Astrocyte of the cerebellum (primary cell): ENCODE measurements around the gene ARID1B.
A peak's percentile ranks its signal among the peaks of the same experiment; 100 is the strongest.

Source experiments
- DNase-seq: peaks from one replicate; pipeline ENCODE4 v3.0.0-alpha.2; 2011; ENCODE audit warnings: low read depth
- H3K4me3 ChIP-seq: 2 replicates; pipeline ENCODE4 v1.5.1; 2011; ENCODE audit warnings: mild to moderate bottlenecking, low read depth, low read length, moderate library complexity
- in situ Hi-C: cut with HindIII; loops from 2 replicates; pipeline ENCODE4 v1.10.0; 2017; ENCODE audit warnings: low sequenced_read_pairs
- TF ChIP-seq, protein P1 (sequence below): IDR thresholded peaks from 2 replicates; pipeline ENCODE4 v1.5.1; 2012; ENCODE audit warnings: low read length, low read depth, moderate library complexity, mild to moderate bottlenecking; ENCODE audit errors: missing control alignments

The ARID1B gene

GRCh38 chr6:156776840-156777576, at the start of gene ARID1B:
Gene ARID1B, plus strand, starts transcription at chr6:156777378. Its CDS starts 303 bp downstream, at chr6:156777681.
- peak within 1 kb of the TSS; percentile 52 for H3K4me3 ChIP-seq
- TF ChIP-seq, protein P1, sequence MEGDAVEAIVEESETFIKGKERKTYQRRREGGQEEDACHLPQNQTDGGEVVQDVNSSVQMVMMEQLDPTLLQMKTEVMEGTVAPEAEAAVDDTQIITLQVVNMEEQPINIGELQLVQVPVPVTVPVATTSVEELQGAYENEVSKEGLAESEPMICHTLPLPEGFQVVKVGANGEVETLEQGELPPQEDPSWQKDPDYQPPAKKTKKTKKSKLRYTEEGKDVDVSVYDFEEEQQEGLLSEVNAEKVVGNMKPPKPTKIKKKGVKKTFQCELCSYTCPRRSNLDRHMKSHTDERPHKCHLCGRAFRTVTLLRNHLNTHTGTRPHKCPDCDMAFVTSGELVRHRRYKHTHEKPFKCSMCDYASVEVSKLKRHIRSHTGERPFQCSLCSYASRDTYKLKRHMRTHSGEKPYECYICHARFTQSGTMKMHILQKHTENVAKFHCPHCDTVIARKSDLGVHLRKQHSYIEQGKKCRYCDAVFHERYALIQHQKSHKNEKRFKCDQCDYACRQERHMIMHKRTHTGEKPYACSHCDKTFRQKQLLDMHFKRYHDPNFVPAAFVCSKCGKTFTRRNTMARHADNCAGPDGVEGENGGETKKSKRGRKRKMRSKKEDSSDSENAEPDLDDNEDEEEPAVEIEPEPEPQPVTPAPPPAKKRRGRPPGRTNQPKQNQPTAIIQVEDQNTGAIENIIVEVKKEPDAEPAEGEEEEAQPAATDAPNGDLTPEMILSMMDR = no peak
- in situ Hi-C loops = no loop called here

DNA sequence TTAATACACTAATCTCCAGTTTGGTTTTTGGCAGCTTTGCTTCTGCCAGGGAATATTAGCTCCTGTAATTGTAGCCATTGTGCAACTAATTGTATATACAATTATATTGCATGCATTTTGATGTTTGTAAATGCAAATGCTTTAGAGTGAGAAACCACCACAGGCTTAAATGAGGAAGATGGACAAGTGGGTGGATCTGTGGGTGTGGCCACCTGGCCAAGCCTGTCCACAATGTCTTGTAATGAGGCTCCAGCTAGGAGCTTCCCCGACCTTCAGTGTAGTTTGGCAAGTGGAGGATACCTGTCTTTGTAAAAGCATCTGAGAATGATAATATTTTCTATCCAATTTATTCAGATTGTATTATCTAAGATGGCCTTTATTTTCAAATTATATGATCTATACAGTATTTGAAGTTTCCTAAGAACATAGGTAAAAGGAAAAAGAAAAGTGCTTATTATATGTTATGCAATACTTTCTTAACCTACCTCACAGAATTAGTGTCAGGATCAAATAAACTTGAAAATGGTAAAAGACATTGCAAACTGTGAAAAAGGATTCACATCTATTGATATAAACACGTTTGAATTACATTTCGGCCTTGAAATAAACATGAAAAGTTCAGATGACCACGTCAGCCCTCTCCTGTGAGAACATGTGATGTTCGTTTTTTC, 49.3 kb upstream of the ARID1B start:
- no peak for DNase-seq
- in situ Hi-C loops = no loop called here
- TF ChIP-seq, protein P1 = no peak
- no peak overlapping the region for H3K4me3 ChIP-seq

More at GRCh38 chr6:156776840-156777576, at the start of gene ARID1B:
- DNase-seq = peak; percentile 65

- DNase-seq = peak; percentile 18
Observed at GRCh38 chr6:156729248-156729647, 47.9 kb upstream of the ARID1B start.

GRCh38 chr6:156731396-156731795, 45.8 kb upstream of the ARID1B start:
- in situ Hi-C loops = no loop called here
- TF ChIP-seq, protein P1 = no peak
- no peak overlapping the region for H3K4me3 ChIP-seq
- DNase-seq = no peak

More at GRCh38 chr6:156729248-156729647, 47.9 kb upstream of the ARID1B start:
- TF ChIP-seq, protein P1 = no peak
- no peak overlapping the region for H3K4me3 ChIP-seq
- in situ Hi-C loops = no loop called here

DNA sequence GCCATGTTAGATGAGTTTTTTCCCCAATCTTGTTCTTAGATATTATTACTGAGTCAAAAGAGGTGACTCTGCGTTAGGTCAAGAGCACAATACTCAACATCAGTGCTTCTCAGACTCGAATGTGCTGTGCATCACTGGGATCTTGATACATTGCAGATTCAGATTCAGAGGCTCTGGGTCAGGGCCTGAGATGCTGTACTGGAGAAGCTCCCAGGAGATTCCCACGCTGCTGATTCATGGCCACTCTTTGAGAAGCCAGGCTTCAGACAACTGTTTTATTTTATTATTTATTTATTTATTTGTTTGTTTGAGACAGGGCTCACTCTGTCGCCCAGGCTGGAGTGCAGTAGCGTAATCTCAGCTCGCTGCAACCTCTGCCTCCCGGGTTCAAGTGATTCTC, 41.4 kb upstream of the ARID1B start:
- no peak overlapping the region for H3K4me3 ChIP-seq
- DNase-seq = no peak
- in situ Hi-C loops = no loop called here
- TF ChIP-seq, protein P1 = no peak

DNA sequence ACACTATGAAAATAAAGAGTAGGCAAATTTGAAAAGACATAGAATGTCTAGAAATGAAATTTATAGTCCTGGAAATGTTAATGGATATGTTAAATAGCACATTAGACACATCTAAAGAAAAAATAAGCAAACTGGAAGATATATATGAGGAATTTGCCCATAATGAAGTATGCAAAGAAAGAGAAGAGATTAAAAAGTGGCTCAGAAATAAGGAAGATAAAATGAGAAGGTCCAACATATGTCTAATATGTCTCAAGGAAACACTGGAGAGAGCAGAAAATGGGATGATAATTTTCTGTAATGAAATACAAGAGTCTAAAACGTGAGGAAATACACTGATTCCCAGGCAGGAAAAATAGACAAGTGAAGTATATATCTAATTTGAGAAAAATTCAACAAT, 36.6 kb upstream of the ARID1B start:
- in situ Hi-C loops = no loop called here

More for the DNA sequence above, 36.6 kb upstream of the ARID1B start:
- no peak overlapping the region for H3K4me3 ChIP-seq
- no peak for DNase-seq
- TF ChIP-seq, protein P1 = no peak
